ENCODE results near the gene MAPRE2. TPM values are rescaled to one million over a fixed set of nuclear protein-coding genes. Genes with fewer than 3 reads are reported as not detected.
A peak's percentile ranks its signal among the peaks of the same experiment; 100 is the strongest.

MAPRE2 gene
- total RNA-seq, 2 donors from 2014 or later: 53.4 to 54.1 TPM

- no peak for DNase-seq
- peaks cover 93% of the 10 kb centered on the region for H3K4me1 Mint-ChIP-seq (ENCODE audit: low read depth)
These were observed 1.3 kb downstream of the MAPRE2 start for GRCh38 chr18:35042389-35043071.

GRCh38 chr18:35043207-35043606 lies 2.0 kb downstream of the MAPRE2 start:
- peak overlapping the region; percentile 98 to 99 for H3K4me3 Mint-ChIP-seq
- H3K4me1 Mint-ChIP-seq (ENCODE audit: low read depth): peaks cover 93% of the 10 kb centered on the region
- no peak for ATAC-seq (replicated peaks in 1 of 2)
- peaks cover 0 to 2% of the 10 kb centered on the region in 2 donors for H3K9me3 Mint-ChIP-seq
- no peaks in the 10 kb centered on the region for H3K27me3 Mint-ChIP-seq (ENCODE audit: low read depth)
- H3K27ac Mint-ChIP-seq: peak overlapping the region; percentile 100
- peaks cover 10 to 12% of the 10 kb centered on the region in 2 donors for H3K36me3 Mint-ChIP-seq (ENCODE audit: insufficient read depth in 2 of 2)
- no peak for DNase-seq

More at GRCh38 chr18:35042389-35043071, 1.3 kb downstream of the MAPRE2 start:
- peaks cover 5 to 9% of the 10 kb centered on the region in 2 donors for H3K36me3 Mint-ChIP-seq (ENCODE audit: insufficient read depth in 2 of 2)
- peak overlapping the region; percentile 100 for H3K27ac Mint-ChIP-seq
- peak overlapping the region; percentile 98 to 99 for H3K4me3 Mint-ChIP-seq
- H3K27me3 Mint-ChIP-seq (ENCODE audit: low read depth): no peaks in the 10 kb centered on the region
- ATAC-seq (replicated peaks in 1 of 2): peak; percentile 54 to 55
- no peaks in the 10 kb centered on the region for H3K9me3 Mint-ChIP-seq

DNA sequence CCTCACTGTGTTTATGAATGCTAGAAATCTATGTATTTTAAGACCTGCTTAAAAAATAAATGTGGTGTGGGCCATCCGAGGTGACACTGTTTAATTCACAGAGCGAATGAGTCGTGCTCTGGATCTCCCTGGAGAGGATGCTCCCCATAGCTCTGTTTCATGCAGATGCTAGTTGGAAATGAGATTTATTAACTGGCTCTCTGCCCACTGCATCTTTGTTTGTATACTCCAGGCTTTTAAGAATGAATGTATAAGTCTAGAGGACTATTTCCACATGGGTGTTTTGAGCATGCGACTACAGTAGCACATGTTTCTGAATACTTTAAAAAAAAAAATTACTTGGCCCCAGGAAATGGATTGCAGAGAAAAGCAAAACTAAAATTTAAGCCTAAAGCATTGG lies 3.9 kb downstream of the MAPRE2 start:
- peaks cover 0 to 2% of the 10 kb centered on the region in 2 donors for H3K9me3 Mint-ChIP-seq
- H3K27ac Mint-ChIP-seq: peak overlapping the region; percentile 89
- H3K27me3 Mint-ChIP-seq (ENCODE audit: low read depth): no peaks in the 10 kb centered on the region
- ATAC-seq (replicated peaks in 1 of 2): no peak
- H3K4me1 Mint-ChIP-seq (ENCODE audit: low read depth): peaks cover 88% of the 10 kb centered on the region
- H3K4me3 Mint-ChIP-seq: peak overlapping the region; percentile 98 to 99
- DNase-seq: no peak
- H3K36me3 Mint-ChIP-seq (ENCODE audit: insufficient read depth in 2 of 2): peaks cover 10 to 12% of the 10 kb centered on the region in 2 donors

DNA sequence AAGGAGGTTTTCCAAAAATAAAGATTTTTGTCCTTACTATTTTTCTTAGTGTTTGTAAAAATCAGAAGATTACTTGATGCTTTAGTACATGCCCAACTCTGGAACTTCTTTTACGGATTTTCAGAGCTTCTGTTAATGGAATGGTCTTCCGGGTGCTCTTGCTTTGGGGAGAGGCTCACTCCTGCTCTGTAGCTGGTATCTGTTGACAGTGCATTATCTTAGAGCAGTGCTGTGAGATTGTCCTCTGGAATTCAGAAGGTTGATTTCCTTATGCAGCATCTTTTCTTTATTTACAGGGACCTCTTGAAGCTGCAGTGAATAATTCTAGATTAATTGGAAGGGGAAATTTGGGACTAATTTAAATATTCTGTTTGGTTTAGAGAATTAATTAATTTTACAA lies 4.6 kb downstream of the MAPRE2 start:
- Mint-ChIP-seq H3K36me3 (ENCODE audit: insufficient read depth in 2 of 2) (peaks cover 10 to 12% of the 10 kb centered on the region in 2 donors), H3K4me3 (peak overlapping the region; percentile 98 to 99), H3K9me3 (peaks cover 0 to 2% of the 10 kb centered on the region in 2 donors), H3K27me3 (ENCODE audit: low read depth) (no peaks in the 10 kb centered on the region), H3K27ac (peak overlapping the region; percentile 71), H3K4me1 (ENCODE audit: low read depth) (peaks cover 88% of the 10 kb centered on the region)
- no peak for ATAC-seq (replicated peaks in 1 of 2)
- DNase-seq: no peak

- ATAC-seq (replicated peaks in 1 of 2): no peak
- Mint-ChIP-seq H3K4me1 (ENCODE audit: low read depth) (peaks cover 92% of the 10 kb centered on the region), H3K36me3 (ENCODE audit: insufficient read depth in 2 of 2) (peaks cover 3 to 8% of the 10 kb centered on the region in 2 donors), H3K27me3 (ENCODE audit: low read depth) (no peaks in the 10 kb centered on the region), H3K4me3 (peak overlapping the region in 1 of 2 donors; percentile 17), H3K9me3 (peaks cover 0 to 2% of the 10 kb centered on the region in 2 donors), H3K27ac (peak overlapping the region; percentile 56)
- DNase-seq: no peak
These were observed 6.6 kb downstream of the MAPRE2 start for GRCh38 chr18:35047697-35048292.

GRCh38 chr18:35049111-35050027 lies 8.2 kb downstream of the MAPRE2 start:
- Mint-ChIP-seq H3K4me1 (ENCODE audit: low read depth) (peaks cover 79% of the 10 kb centered on the region), H3K27me3 (ENCODE audit: low read depth) (no peaks in the 10 kb centered on the region), H3K36me3 (ENCODE audit: insufficient read depth in 2 of 2) (peaks cover 3 to 8% of the 10 kb centered on the region in 2 donors), H3K9me3 (peaks cover 0 to 2% of the 10 kb centered on the region in 2 donors), H3K4me3 (peak overlapping the region; percentile 75 to 96), H3K27ac (peak overlapping the region; percentile 98)
- DNase-seq (no peak), ATAC-seq (replicated peaks in 1 of 2) (peak; percentile 8 to 22)

GRCh38 chr18:35050028-35050546 lies 8.9 kb downstream of the MAPRE2 start:
- Mint-ChIP-seq H3K9me3 (peaks cover 0 to 2% of the 10 kb centered on the region in 2 donors), H3K27me3 (ENCODE audit: low read depth) (no peaks in the 10 kb centered on the region), H3K36me3 (ENCODE audit: insufficient read depth in 2 of 2) (peaks cover 3 to 8% of the 10 kb centered on the region in 2 donors), H3K4me3 (peak overlapping the region; percentile 75 to 96), H3K4me1 (ENCODE audit: low read depth) (peaks cover 76% of the 10 kb centered on the region), H3K27ac (peak overlapping the region; percentile 98)
- DNase-seq (no peak), ATAC-seq (replicated peaks in 1 of 2) (peak; percentile 75 to 78)

DNA sequence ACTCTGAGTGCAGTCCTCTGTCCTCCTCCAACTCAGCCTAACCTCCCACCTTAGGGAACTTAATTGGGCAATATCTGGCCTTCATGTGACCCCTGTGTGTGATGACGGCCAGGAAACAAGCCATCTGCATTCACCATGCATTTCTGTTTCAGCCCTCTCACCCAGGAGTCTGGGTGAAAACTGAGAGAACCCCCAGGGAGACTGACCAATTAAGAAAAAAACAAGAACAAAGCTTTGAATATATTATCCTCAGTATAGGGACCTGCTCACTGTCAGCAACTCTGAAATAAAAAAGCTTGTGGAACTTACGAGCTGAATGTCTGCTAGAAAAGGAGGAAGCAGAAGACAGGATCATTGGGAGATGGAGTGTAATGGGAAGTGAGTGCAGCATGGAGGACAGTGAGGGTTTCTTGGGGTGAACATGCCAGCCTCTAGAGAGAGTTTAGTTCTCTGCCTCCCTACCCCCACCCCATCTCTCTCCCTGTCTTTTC lies 9.5 kb downstream of the MAPRE2 start:
- H3K27ac Mint-ChIP-seq: no peak overlapping the region
- no peak for ATAC-seq (replicated peaks in 1 of 2)
- H3K4me1 Mint-ChIP-seq (ENCODE audit: low read depth): peaks cover 69% of the 10 kb centered on the region
- no peak for DNase-seq
- H3K4me3 Mint-ChIP-seq: peak overlapping the region; percentile 75 to 96
- peaks cover 0 to 2% of the 10 kb centered on the region in 2 donors for H3K9me3 Mint-ChIP-seq
- peaks cover 5 to 8% of the 10 kb centered on the region in 2 donors for H3K36me3 Mint-ChIP-seq (ENCODE audit: insufficient read depth in 2 of 2)
- H3K27me3 Mint-ChIP-seq (ENCODE audit: low read depth): no peaks in the 10 kb centered on the region

- ATAC-seq (replicated peaks in 1 of 2) (no peak), DNase-seq (no peak)
- no peak overlapping the region for H3K4me3 Mint-ChIP-seq
- H3K36me3 Mint-ChIP-seq (ENCODE audit: insufficient read depth in 2 of 2): peaks cover 5 to 8% of the 10 kb centered on the region in 2 donors
- H3K27ac Mint-ChIP-seq: no peak overlapping the region
- H3K27me3 Mint-ChIP-seq (ENCODE audit: low read depth): no peaks in the 10 kb centered on the region
- H3K4me1 Mint-ChIP-seq (ENCODE audit: low read depth): peaks cover 58% of the 10 kb centered on the region
- H3K9me3 Mint-ChIP-seq: peaks cover 0 to 2% of the 10 kb centered on the region in 2 donors
These were observed 10.6 kb downstream of the MAPRE2 start for GRCh38 chr18:35051641-35052377.

GRCh38 chr18:35054401-35054800 lies 13.2 kb downstream of the MAPRE2 start:
- Mint-ChIP-seq H3K27me3 (ENCODE audit: low read depth) (no peaks in the 10 kb centered on the region), H3K4me3 (no peak overlapping the region), H3K36me3 (ENCODE audit: insufficient read depth in 2 of 2) (peaks cover under 1 to 2% of the 10 kb centered on the region in 2 donors), H3K27ac (no peak overlapping the region), H3K4me1 (ENCODE audit: low read depth) (peaks cover 50% of the 10 kb centered on the region), H3K9me3 (no peaks in the 10 kb centered on the region)
- no peak for DNase-seq
- no peak for ATAC-seq (replicated peaks in 1 of 2)

- no peak for ATAC-seq (replicated peaks in 1 of 2)
- Mint-ChIP-seq H3K27ac (no peak overlapping the region), H3K4me1 (ENCODE audit: low read depth) (peaks cover 50% of the 10 kb centered on the region)
These were observed 13.9 kb downstream of the MAPRE2 start for GRCh38 chr18:35055105-35055504.

DNA sequence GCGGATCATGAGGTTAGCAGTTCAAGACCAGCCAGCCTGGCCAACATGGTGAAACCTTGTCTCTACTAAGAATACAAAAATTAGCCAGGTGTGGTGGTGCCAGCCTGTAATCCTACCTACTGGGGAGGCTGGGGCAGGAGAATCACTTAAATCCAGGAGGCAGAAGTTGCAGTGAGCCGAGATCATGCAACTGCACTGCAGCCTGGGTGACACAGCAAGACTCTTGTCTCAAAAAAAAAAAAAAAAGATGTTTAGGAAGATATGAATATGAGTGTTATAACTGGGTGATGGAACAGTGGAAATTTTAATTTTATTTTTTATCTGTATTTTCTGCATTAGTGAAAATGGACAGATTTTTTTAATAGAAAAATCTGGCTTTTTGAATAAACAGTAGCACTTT lies 14.5 kb downstream of the MAPRE2 start:
- no peaks in the 10 kb centered on the region for H3K27me3 Mint-ChIP-seq (ENCODE audit: low read depth)
- H3K4me1 Mint-ChIP-seq (ENCODE audit: low read depth): peaks cover 47% of the 10 kb centered on the region
- H3K36me3 Mint-ChIP-seq (ENCODE audit: insufficient read depth in 2 of 2): peaks cover 1 to 2% of the 10 kb centered on the region in 2 donors
- no peaks in the 10 kb centered on the region for H3K9me3 Mint-ChIP-seq
- H3K4me3 Mint-ChIP-seq: no peak overlapping the region
- DNase-seq (no peak), ATAC-seq (replicated peaks in 1 of 2) (no peak)
- H3K27ac Mint-ChIP-seq: no peak overlapping the region

More at GRCh38 chr18:35055105-35055504, 13.9 kb downstream of the MAPRE2 start:
- DNase-seq: no peak
- H3K4me3 Mint-ChIP-seq: no peak overlapping the region
- H3K9me3 Mint-ChIP-seq: no peaks in the 10 kb centered on the region
- H3K36me3 Mint-ChIP-seq (ENCODE audit: insufficient read depth in 2 of 2): peaks cover 1 to 2% of the 10 kb centered on the region in 2 donors
- no peaks in the 10 kb centered on the region for H3K27me3 Mint-ChIP-seq (ENCODE audit: low read depth)

Measured in activated T-cell treated with anti-CD3 and anti-CD28 coated beads, Interleukin-2, amount 50 U/mL, for 72 hours (primary cell).